Parathyroid adenoma (tissue), 2 donors: ENCODE measurements around the gene ZDHHC19.
"Not testable (repeated sequence)": the region's sequence is repeated elsewhere in the genome, so short reads cannot be mapped to it uniquely, and the experiment has no call there.

Source experiments
- H2AFZ ChIP-seq: fragments of 300-600 bp; sonication (generic); one replicate; pipeline ENCODE4 v1.7.0; 2017; ENCODE audit warnings: antibody characterized with exemption, mild to moderate bottlenecking
- H3K27ac ChIP-seq: fragments of 300-600 bp; sonication (generic); one replicate; pipeline ENCODE4 v1.7.0; 2017
- H3K27me3 ChIP-seq: fragments of 300-600 bp; sonication (generic); one replicate; pipeline ENCODE4 v1.7.0; 2017; ENCODE audit warnings: low read length; ENCODE audit not compliant: control insufficient read depth, insufficient read depth
- H3K36me3 ChIP-seq: fragments of 300-600 bp; sonication (generic); one replicate; pipeline ENCODE4 v1.7.0; 2017; ENCODE audit warnings: low read length; ENCODE audit not compliant: control insufficient read depth, insufficient read depth
- H3K4me1 ChIP-seq: fragments of 300-600 bp; sonication (generic); one replicate; pipeline ENCODE4 v1.7.0; 2017; ENCODE audit warnings: control low read depth
- H3K4me2 ChIP-seq: fragments of 300-600 bp; sonication (generic); one replicate; pipeline ENCODE4 v1.7.0; 2017; ENCODE audit warnings: low read length
- H3K4me3 ChIP-seq: fragments of 300-600 bp; sonication (generic); one replicate; pipeline ENCODE4 v1.7.0; 2017; ENCODE audit warnings: low read depth, low read length
- H3K79me2 ChIP-seq: fragments of 300-600 bp; sonication (generic); one replicate; pipeline ENCODE4 v1.7.0; 2017; ENCODE audit warnings: control low read depth
- H3K9ac ChIP-seq: fragments of 300-600 bp; sonication (generic); one replicate; pipeline ENCODE4 v1.7.0; 2017; ENCODE audit warnings: mild to moderate bottlenecking
- H3K9me3 ChIP-seq: fragments of 300-600 bp; sonication (generic); one replicate; pipeline ENCODE4 v1.7.0; 2017; ENCODE audit warnings: low read length; ENCODE audit not compliant: control insufficient read depth
- TF ChIP-seq, protein P1 (sequence below): fragments of 300-600 bp; sonication (generic); IDR thresholded peaks from one replicate; pipeline ENCODE4 v1.7.0; 2017; ENCODE audit warnings: antibody characterized with exemption, mild to moderate bottlenecking
- donor health status: primary hyperparathyroidism.

The ZDHHC19 gene

DNA sequence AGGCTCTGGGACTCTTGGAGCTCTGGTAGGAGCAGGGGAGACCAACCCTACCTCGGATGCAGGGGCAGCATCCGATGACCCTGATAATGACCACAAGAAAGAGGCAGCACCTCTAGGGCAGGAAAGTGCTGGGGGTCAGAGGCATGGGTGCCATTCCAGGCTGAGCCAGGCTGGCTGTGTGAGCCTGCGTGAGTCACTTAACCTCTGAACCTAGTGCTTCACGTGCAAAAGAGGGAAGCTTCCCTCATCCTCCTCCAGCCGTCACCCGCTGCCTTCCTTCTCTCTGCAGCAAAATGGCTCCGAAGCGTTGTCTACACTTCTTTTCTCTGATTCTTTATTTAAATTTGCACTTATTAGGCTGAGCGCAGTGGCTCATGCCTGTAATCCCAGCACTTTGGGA is 35.5 kb downstream of the ZDHHC19 start:
- TF ChIP-seq, protein P1, sequence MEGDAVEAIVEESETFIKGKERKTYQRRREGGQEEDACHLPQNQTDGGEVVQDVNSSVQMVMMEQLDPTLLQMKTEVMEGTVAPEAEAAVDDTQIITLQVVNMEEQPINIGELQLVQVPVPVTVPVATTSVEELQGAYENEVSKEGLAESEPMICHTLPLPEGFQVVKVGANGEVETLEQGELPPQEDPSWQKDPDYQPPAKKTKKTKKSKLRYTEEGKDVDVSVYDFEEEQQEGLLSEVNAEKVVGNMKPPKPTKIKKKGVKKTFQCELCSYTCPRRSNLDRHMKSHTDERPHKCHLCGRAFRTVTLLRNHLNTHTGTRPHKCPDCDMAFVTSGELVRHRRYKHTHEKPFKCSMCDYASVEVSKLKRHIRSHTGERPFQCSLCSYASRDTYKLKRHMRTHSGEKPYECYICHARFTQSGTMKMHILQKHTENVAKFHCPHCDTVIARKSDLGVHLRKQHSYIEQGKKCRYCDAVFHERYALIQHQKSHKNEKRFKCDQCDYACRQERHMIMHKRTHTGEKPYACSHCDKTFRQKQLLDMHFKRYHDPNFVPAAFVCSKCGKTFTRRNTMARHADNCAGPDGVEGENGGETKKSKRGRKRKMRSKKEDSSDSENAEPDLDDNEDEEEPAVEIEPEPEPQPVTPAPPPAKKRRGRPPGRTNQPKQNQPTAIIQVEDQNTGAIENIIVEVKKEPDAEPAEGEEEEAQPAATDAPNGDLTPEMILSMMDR: no peak
- Histone ChIP-seq H3K27me3 (no peaks in the 10 kb centered on the region), H3K4me1 (no peaks in the 10 kb centered on the region), H2AFZ (no peak overlapping the region), H3K9me3 (no peaks in the 10 kb centered on the region), H3K36me3 (no peaks in the 10 kb centered on the region), H3K27ac (no peak overlapping the region), H3K79me2 (no peaks in the 10 kb centered on the region), H3K4me2 (no peak overlapping the region), H3K4me3 (no peak overlapping the region), H3K9ac (no peak overlapping the region)

DNA sequence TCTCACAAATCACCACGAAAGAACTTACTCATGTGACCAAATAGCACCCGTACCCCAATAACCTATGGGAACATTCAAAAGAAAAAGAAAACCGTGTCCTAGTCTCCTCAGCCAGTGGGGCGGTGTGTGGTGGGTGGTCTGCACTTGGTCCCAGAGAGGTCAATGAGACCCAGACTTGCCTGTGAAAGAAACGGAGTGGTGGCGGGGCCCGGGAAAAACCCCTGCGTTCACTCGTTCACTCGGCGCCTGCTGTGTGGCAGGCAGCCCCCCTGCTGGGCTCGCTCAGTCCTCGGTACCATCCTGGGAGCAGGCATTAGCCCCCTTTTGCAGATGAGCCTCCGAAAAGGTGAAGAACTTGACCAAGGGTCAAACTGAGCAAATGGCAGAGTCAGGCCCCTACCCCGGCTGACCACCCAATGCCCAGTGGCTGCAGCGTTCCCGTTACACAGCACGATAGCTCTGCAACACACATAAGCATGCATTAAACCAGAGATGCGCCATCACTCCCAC is 36.0 kb downstream of the ZDHHC19 start:
- H3K4me3 ChIP-seq: no peak overlapping the region
- H3K27me3 ChIP-seq: no peaks in the 10 kb centered on the region
- no peak overlapping the region for H3K4me2 ChIP-seq
- no peak overlapping the region for H2AFZ ChIP-seq
- H3K27ac ChIP-seq: no peak overlapping the region
- H3K9ac ChIP-seq: no peak overlapping the region
- no peaks in the 10 kb centered on the region for H3K36me3 ChIP-seq
- no peaks in the 10 kb centered on the region for H3K9me3 ChIP-seq
- no peaks in the 10 kb centered on the region for H3K79me2 ChIP-seq
- TF ChIP-seq, protein P1: no peak
- no peaks in the 10 kb centered on the region for H3K4me1 ChIP-seq

DNA sequence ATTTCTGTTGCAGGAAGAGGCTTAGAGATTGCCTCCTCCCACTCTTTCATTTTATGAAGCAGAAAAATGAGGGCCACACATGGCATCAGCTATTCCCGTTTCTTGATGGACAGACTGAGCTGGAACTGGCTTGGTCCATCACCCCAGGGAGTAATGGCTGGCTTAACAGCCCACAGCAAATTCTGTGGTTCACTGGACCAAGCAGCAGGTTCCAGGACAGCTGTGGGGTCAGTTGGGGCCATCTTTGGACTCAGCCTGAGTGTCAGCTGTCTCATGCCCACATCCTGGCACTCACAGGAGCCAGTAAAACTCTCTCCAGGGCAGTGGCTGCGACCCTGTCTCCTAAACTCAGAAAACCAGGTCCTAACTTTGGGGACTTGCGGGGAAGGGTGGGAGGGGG is 36.5 kb downstream of the ZDHHC19 start:
- H3K79me2 ChIP-seq: no peaks in the 10 kb centered on the region
- H3K9me3 ChIP-seq: no peaks in the 10 kb centered on the region
- no peaks in the 10 kb centered on the region for H3K27me3 ChIP-seq
- H3K4me3 ChIP-seq: no peak overlapping the region
- H3K27ac ChIP-seq: no peak overlapping the region
- TF ChIP-seq, protein P1: no peak
- no peaks in the 10 kb centered on the region for H3K36me3 ChIP-seq
- H2AFZ ChIP-seq: no peak overlapping the region
- H3K4me2 ChIP-seq: no peak overlapping the region
- H3K9ac ChIP-seq: no peak overlapping the region
- no peaks in the 10 kb centered on the region for H3K4me1 ChIP-seq

DNA sequence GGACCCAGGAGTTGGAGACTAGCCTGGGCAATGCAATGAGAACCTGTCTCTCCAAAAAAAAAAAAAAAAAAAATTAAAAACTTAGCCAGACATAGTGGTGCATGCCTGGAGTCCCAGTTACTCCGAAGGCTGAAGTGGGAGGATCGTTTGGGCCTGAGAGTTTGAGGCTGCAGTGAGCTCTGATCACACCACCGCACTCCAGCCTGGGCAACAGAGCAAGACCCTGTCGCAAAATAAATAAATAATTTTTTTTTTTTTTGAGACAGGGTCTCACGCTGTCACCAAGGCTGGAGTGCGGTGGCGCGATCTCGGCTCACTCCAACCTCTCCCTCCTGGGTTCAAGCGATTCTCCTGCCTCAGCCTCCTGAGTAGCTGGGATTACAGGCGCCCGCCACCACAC is 40.9 kb downstream of the ZDHHC19 start:
- H3K36me3 ChIP-seq, H3K79me2 ChIP-seq, H3K9ac ChIP-seq, H3K4me1 ChIP-seq, H3K9me3 ChIP-seq, H3K4me2 ChIP-seq, H2AFZ ChIP-seq, H3K27me3 ChIP-seq, H3K4me3 ChIP-seq, H3K27ac ChIP-seq: not testable (repeated sequence)

DNA sequence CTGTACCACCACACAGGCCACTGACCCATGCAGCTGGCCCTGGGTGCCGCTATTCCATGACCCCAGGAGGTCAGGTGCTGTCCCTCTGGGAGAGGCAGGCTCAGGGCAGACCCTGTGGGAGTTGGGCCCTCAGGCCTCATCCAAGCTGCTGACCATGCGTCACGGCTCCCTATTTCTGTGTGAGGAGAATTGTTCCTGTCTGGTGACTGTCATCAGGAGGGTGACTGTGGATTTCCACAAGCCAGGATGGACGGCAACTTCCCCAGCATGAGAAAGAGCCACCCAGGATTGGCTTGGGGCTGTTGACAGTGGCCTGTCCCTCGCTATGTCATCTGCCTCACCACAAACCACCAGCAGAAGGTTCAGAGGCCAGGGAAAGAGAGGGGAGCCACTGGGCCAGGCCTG is 41.4 kb downstream of the ZDHHC19 start:
- Histone ChIP-seq H3K4me2 (no peak overlapping the region), H3K36me3 (no peaks in the 10 kb centered on the region), H3K9ac (no peak overlapping the region), H2AFZ (no peak overlapping the region), H3K27me3 (no peaks in the 10 kb centered on the region), H3K4me3 (no peak overlapping the region), H3K79me2 (no peaks in the 10 kb centered on the region), H3K4me1 (no peaks in the 10 kb centered on the region), H3K27ac (no peak overlapping the region), H3K9me3 (no peaks in the 10 kb centered on the region)
- TF ChIP-seq, protein P1: no peak
